Peyer's patch (tissue), 4 donors: Measurements from ENCODE around the gene SPINK13.

ENCODE experiments used
- CTCF ChIP-seq, 6 experiments: fragments of 450-650 bp in 4 of 6; fragments of 200-600 bp in 2 of 6; sonication (generic) in 1 of 6; IDR thresholded peaks; one replicate each; pipeline ENCODE4 v1.5.1; 2017 to 2019; ENCODE audit warnings: antibody characterized with exemption in 6 of 6, mild to moderate bottlenecking in 3 of 6, moderate library complexity in 1 of 6
- POLR2A ChIP-seq, 2 donors: fragments of 450-650 bp; IDR thresholded peaks; one replicate each; pipeline ENCODE4 v1.5.1; 2017; ENCODE audit warnings: antibody characterized with exemption in 2 of 2, mild to moderate bottlenecking in 2 of 2, moderate library complexity in 2 of 2

GRCh38 chr5:148333262-148333849 lies 64.8 kb downstream of the SPINK13 start:
- TF ChIP-seq CTCF (IDR thresholded peaks at IDR 0.05) = no peak
- no peak for TF ChIP-seq POLR2A (IDR thresholded peaks at IDR 0.05)
